Stimulated activated naive CD8-positive, alpha-beta T cell treated with anti-CD3 and anti-CD28 coated beads, Interleukin-15, amount 100 ng/mL, for 72 hours (primary cell): ENCODE measurements around the gene ATP9B.
A peak's percentile ranks its signal among the peaks of the same experiment; 100 is the strongest.

Source experiments
- ATAC-seq: fragments of 150-1000 bp; cut with Tn5 transposase; 2 replicates; pipeline ENCODE4 v1.10.0; 2021; ENCODE audit warnings: mild to moderate bottlenecking, moderate library complexity
- DNase-seq, 2 donors: peaks; one replicate each; pipeline ENCODE4 v3.0.0; 2021 to 2022
- H3K27ac Mint-ChIP-seq, 2 donors: one replicate each; pipeline ENCODE4 v1.8.0; 2022; ENCODE audit warnings: mild to moderate bottlenecking in 2 of 2, mixed read lengths in 2 of 2, moderate library complexity in 2 of 2
- H3K27me3 Mint-ChIP-seq: one replicate; pipeline ENCODE4 v1.8.0; 2022; ENCODE audit warnings: mixed read lengths
- H3K4me1 Mint-ChIP-seq: one replicate; pipeline ENCODE4 v1.8.0; 2022; ENCODE audit warnings: mild to moderate bottlenecking, mixed read lengths
- H3K4me3 Mint-ChIP-seq, 2 donors: one replicate each; pipeline ENCODE4 v1.8.0; 2022; ENCODE audit warnings: mild to moderate bottlenecking in 2 of 2, mixed read lengths in 2 of 2, moderate library complexity in 1 of 2
- H3K9me3 Mint-ChIP-seq, 2 donors: one replicate each; pipeline ENCODE4 v1.8.0; 2022; ENCODE audit warnings: mixed read lengths in 2 of 2

Gene ATP9B

DNA sequence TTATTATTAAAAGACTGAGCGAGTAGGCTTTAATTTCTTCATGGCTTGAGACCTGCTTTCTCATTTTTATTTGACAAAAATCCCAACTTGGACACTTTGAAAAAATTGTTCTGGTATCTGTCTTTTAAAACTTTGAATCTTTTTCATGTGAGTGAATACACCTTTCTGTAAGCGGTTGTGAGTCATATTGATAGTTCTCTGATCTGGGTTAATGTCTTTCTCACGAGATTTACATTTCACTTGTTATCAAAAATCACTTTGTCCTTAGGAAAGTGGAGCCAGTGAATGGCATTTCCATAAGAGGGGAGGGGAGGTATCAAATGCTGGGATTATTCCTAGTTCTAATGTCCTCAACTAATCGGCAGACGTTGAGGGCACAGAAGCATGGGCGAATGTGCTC is 36.3 kb downstream of the ATP9B start:
- H3K4me1 Mint-ChIP-seq: peaks cover 30% of the 10 kb centered on the region
- ATAC-seq (no peak), DNase-seq (no peak)
- no peaks in the 10 kb centered on the region for H3K27me3 Mint-ChIP-seq
- H3K9me3 Mint-ChIP-seq: no peaks in the 10 kb centered on the region
- H3K27ac Mint-ChIP-seq: no peak overlapping the region
- H3K4me3 Mint-ChIP-seq: no peak overlapping the region

DNA sequence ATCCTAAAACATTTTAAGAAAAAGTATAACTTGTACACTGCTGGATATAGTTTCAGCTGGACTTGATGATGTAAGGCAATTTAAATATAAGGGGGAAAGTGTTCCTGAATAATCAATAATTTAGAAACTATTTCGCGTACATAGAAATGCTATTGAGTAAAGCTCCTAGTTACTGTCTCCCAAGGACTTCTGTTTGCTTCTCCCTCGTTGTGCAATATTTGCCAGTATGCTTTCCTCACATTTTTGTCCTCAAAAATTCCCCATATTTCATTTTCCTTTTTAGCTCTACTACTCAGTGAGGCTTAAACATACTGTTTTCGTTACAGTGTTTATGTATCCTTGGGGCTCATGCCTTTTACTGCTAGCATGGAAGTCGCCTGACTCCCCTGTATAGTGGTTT is 36.9 kb downstream of the ATP9B start:
- H3K4me3 Mint-ChIP-seq: no peak overlapping the region
- ATAC-seq (no peak), DNase-seq (no peak)

DNA sequence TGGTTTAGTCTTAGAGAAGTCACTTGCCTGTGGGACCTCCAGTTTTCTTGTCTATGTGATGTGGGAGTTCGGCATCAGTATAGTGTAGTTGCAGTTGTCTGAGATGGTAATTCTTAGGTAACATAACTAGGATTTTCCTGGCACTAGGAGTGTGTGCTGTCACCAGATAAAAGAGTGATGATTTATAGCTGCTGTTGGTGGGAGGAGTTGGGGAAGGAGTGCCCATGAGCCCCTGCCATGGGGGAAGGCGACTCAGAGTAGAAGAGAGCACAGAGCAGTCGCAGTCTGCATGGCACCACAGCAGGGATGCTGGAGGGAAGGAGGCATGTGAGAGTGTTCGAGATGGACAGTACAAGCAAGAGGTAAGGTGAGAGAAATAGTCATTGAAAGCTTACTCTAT is 38.7 kb downstream of the ATP9B start:
- no peak overlapping the region for H3K27ac Mint-ChIP-seq
- H3K4me1 Mint-ChIP-seq: peaks cover 25% of the 10 kb centered on the region
- no peaks in the 10 kb centered on the region for H3K27me3 Mint-ChIP-seq
- ATAC-seq: no peak
- no peaks in the 10 kb centered on the region for H3K9me3 Mint-ChIP-seq
- DNase-seq: no peak
- no peak overlapping the region for H3K4me3 Mint-ChIP-seq

More for the DNA sequence above, 36.9 kb downstream of the ATP9B start:
- H3K27ac Mint-ChIP-seq: no peak overlapping the region
- H3K4me1 Mint-ChIP-seq: peaks cover 30% of the 10 kb centered on the region
- no peaks in the 10 kb centered on the region for H3K9me3 Mint-ChIP-seq
- H3K27me3 Mint-ChIP-seq: no peaks in the 10 kb centered on the region

DNA sequence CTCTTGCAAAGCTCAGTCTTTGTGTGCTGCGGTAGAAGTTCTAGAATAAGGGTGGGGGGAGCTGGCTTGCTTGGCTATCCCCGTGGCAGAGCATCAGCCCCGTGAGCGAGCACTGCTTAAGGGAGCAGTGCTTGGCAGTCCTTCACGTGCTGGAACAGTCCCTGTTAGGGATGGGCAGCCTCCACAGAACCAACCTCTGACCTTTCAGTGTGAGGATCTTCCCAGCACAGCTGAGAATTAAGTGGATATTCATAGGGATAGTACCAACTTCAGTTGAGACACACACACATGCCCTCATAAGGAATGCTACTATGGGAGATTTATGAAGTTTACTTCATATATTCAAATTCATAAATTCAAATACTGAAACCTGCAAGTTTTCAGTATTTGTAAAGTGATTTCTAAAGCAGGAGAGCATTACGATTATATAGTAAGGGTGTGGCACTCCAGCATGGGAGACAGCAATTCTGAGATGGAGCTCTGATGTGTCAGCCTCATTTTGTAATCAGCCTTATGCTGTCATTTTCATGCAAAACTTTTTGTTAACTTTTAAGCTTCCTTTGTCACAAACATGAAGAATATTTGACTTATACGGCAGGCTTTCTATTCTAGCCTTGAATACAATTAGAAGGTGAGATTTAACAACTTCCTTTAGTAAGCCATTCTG is 39.5 kb downstream of the ATP9B start:
- DNase-seq: no peak
- no peak overlapping the region for H3K4me3 Mint-ChIP-seq

GRCh38 chr18:79111483-79111882 is 42.3 kb downstream of the ATP9B start:
- H3K27ac Mint-ChIP-seq: no peak overlapping the region
- DNase-seq (no peak), ATAC-seq (no peak)
- H3K9me3 Mint-ChIP-seq: no peaks in the 10 kb centered on the region
- no peaks in the 10 kb centered on the region for H3K27me3 Mint-ChIP-seq
- H3K4me1 Mint-ChIP-seq: peaks cover 7% of the 10 kb centered on the region
- no peak overlapping the region for H3K4me3 Mint-ChIP-seq

More for the DNA sequence above, 39.5 kb downstream of the ATP9B start:
- Mint-ChIP-seq H3K9me3 (no peaks in the 10 kb centered on the region), H3K27ac (peak overlapping the region in 1 of 2 donors; percentile 33), H3K4me1 (peaks cover 19% of the 10 kb centered on the region), H3K27me3 (no peaks in the 10 kb centered on the region)
- ATAC-seq: no peak

GRCh38 chr18:79117385-79117784 is 48.2 kb downstream of the ATP9B start:
- Mint-ChIP-seq H3K4me3 (no peak overlapping the region), H3K4me1 (no peaks in the 10 kb centered on the region), H3K27ac (no peak overlapping the region), H3K9me3 (no peaks in the 10 kb centered on the region), H3K27me3 (no peaks in the 10 kb centered on the region)
- DNase-seq (no peak), ATAC-seq (no peak)

DNA sequence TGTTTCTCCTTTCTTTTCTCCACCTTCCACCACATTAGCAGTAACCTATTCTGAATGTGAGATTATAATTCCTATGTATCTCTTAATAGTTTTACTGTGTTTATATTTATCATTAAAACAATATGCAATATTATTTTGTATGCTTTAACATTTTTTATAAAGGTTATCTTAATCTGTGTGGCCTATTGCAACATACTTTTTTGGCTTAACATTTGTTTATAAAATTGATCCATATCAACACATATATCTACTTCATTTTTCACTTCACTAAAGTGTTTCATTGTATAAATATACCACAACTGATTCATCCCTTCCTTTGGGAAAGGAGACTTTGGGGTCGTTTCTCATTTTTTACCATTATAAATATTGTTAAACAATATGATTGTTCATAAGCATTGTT is 48.6 kb downstream of the ATP9B start:
- Mint-ChIP-seq H3K27me3 (no peaks in the 10 kb centered on the region), H3K4me3 (no peak overlapping the region), H3K9me3 (no peaks in the 10 kb centered on the region), H3K27ac (no peak overlapping the region), H3K4me1 (no peaks in the 10 kb centered on the region)
- DNase-seq (no peak), ATAC-seq (no peak)

- Mint-ChIP-seq H3K27me3 (no peaks in the 10 kb centered on the region), H3K4me1 (peaks cover 4% of the 10 kb centered on the region), H3K27ac (no peak overlapping the region), H3K9me3 (no peaks in the 10 kb centered on the region), H3K4me3 (no peak overlapping the region)
- no peak for ATAC-seq
- DNase-seq: no peak
Observed at GRCh38 chr18:79118797-79119196, 49.6 kb downstream of the ATP9B start.

- no peaks in the 10 kb centered on the region for H3K9me3 Mint-ChIP-seq
- H3K27me3 Mint-ChIP-seq: no peaks in the 10 kb centered on the region
- ATAC-seq (no peak), DNase-seq (no peak)
- peaks cover 6% of the 10 kb centered on the region for H3K4me1 Mint-ChIP-seq
- no peak overlapping the region for H3K4me3 Mint-ChIP-seq
- H3K27ac Mint-ChIP-seq: no peak overlapping the region
Observed at GRCh38 chr18:79121746-79122474, 52.7 kb downstream of the ATP9B start.

- Mint-ChIP-seq H3K27me3 (no peaks in the 10 kb centered on the region), H3K9me3 (no peaks in the 10 kb centered on the region), H3K4me3 (no peak overlapping the region), H3K4me1 (peaks cover 6% of the 10 kb centered on the region), H3K27ac (no peak overlapping the region)
- DNase-seq (no peak), ATAC-seq (no peak)
Observed at GRCh38 chr18:79123948-79124347, 54.8 kb downstream of the ATP9B start.

DNA sequence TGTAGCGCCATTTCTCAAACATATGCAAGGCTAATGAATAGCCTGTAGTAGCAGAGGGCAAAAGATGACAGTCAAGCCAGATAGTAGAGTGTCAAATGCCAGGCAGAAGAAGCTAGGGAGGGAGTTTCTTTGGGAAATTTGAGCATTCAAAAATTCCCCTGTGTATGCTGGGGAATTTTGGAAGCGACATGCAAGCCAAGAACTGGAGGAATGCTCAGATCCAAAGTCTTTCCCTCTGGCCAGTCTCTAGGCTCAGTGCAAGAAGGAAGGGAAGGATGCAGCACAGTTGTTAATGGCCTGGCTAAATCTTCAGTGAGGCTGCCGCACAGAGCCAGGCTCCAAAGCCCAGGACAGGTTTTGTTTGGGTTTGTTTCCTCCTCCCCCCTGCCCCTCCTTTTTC is 59.9 kb downstream of the ATP9B start:
- Mint-ChIP-seq H3K4me3 (no peak overlapping the region), H3K4me1 (peaks cover 8% of the 10 kb centered on the region), H3K27ac (no peak overlapping the region), H3K9me3 (no peaks in the 10 kb centered on the region), H3K27me3 (no peaks in the 10 kb centered on the region)
- ATAC-seq (no peak), DNase-seq (no peak)

DNA sequence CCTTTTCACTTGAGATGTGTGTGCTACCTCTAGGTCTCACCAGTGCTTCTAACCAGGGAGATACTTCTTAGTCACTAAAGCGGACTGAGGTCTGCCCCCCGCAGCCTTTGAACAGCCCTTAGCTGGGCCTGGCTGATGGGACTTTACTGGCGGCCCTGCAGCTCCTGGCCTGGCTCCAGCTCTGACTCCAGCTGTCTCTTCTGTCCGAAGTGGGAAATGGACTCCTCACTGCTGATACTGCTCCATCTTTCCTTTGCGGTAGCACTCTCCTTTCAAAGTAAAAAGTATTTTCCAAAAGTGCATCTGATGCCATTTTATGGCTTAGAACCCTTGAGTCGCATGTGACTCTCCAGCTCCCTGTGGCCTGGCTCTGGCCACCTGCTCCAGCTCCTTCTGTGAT is 64.5 kb downstream of the ATP9B start:
- ATAC-seq: no peak
- no peak for DNase-seq
- Mint-ChIP-seq H3K27ac (no peak overlapping the region), H3K4me3 (no peak overlapping the region), H3K27me3 (no peaks in the 10 kb centered on the region), H3K9me3 (no peaks in the 10 kb centered on the region), H3K4me1 (peaks cover 8% of the 10 kb centered on the region)

DNA sequence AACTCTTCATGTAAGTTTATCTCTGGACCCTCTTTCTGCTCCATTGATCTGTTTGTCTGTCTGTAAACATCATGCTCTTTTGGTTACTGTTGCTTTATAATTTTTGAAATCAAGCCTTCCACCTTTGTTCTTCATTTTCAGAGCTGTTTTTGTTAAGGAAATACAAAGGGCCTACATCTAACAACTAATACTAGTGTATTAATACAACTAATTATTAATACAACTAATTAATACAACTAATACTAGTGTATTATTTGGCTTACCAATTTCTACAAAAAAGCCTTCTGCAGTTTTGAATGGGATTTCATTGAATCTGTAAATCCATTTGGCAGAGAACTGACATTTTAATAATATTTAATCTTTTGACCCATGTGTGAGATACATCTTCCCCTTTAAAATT is 66.7 kb downstream of the ATP9B start:
- Mint-ChIP-seq H3K4me1 (no peaks in the 10 kb centered on the region), H3K27ac (no peak overlapping the region), H3K9me3 (no peaks in the 10 kb centered on the region), H3K27me3 (no peaks in the 10 kb centered on the region), H3K4me3 (no peak overlapping the region)
- no peak for ATAC-seq
- DNase-seq: no peak

DNA sequence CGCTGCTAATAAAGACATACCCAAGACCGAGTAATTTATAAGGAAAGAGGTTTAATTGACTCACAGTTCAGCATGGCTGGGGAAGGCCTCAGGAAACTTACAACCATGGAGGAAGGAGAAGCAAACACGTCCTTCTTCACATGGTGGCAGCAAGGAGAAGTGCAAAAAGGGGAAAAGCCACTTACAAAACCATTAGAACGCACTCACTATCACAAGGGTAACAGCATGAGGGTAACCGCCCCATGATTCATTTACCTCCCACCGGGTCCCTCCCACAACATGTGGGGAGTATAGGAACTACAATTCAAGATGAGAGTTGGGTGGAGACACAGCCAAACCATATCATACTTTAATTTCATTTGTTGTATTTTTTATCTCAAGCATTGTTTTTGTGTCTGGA is 67.5 kb downstream of the ATP9B start:
- Mint-ChIP-seq H3K27me3 (no peaks in the 10 kb centered on the region), H3K9me3 (no peaks in the 10 kb centered on the region), H3K4me3 (no peak overlapping the region), H3K4me1 (no peaks in the 10 kb centered on the region), H3K27ac (no peak overlapping the region)
- DNase-seq: no peak
- no peak for ATAC-seq

GRCh38 chr18:79139206-79139605 is 70.0 kb downstream of the ATP9B start:
- ATAC-seq: peak; percentile 64
- Mint-ChIP-seq H3K27me3 (no peaks in the 10 kb centered on the region), H3K27ac (no peak overlapping the region), H3K4me3 (no peak overlapping the region), H3K4me1 (no peaks in the 10 kb centered on the region), H3K9me3 (no peaks in the 10 kb centered on the region)
- no peak for DNase-seq

GRCh38 chr18:79147014-79147413 is 77.8 kb downstream of the ATP9B start:
- Mint-ChIP-seq H3K4me3 (no peak overlapping the region), H3K27ac (no peak overlapping the region), H3K27me3 (no peaks in the 10 kb centered on the region), H3K9me3 (no peaks in the 10 kb centered on the region), H3K4me1 (no peaks in the 10 kb centered on the region)
- DNase-seq (no peak), ATAC-seq (no peak)

GRCh38 chr18:79151191-79151590 is 82.0 kb downstream of the ATP9B start:
- no peaks in the 10 kb centered on the region for H3K9me3 Mint-ChIP-seq
- no peaks in the 10 kb centered on the region for H3K27me3 Mint-ChIP-seq
- no peak overlapping the region for H3K27ac Mint-ChIP-seq
- DNase-seq: no peak
- H3K4me1 Mint-ChIP-seq: peaks cover 1% of the 10 kb centered on the region
- no peak overlapping the region for H3K4me3 Mint-ChIP-seq
- ATAC-seq: no peak
